H9 (cell line): ENCODE data around the gene MYH9. TPM values are rescaled to one million over a fixed set of nuclear protein-coding genes. Genes with fewer than 3 reads are reported as not detected.

ENCODE experiments used
- DNase-seq: peaks from one replicate; pipeline ENCODE4 v3.0.0-alpha.2; 2017
- H2AFZ ChIP-seq: one replicate; pipeline ENCODE4 v1.6.1; 2013; ENCODE audit warnings: mild to moderate bottlenecking, low read length, control low read depth, moderate library complexity
- H2AK5ac ChIP-seq: 2 replicates; pipeline ENCODE4 v1.6.1; 2013; ENCODE audit warnings: low read length, control low read depth, mixed read lengths; ENCODE audit not compliant: insufficient read length
- H2BK120ac ChIP-seq: one replicate; pipeline ENCODE4 v1.6.1; 2013; ENCODE audit warnings: low read depth, mild to moderate bottlenecking, low read length, control low read depth, inconsistent platforms; ENCODE audit not compliant: poor library complexity, severe bottlenecking
- H2BK12ac ChIP-seq: 2 replicates; pipeline ENCODE4 v1.6.1; 2013; ENCODE audit warnings: low read length, control low read depth, mixed read lengths, low read depth; ENCODE audit not compliant: insufficient read length
- H2BK15ac ChIP-seq: 2 replicates; pipeline ENCODE4 v1.6.1; 2013; ENCODE audit warnings: low read depth, low read length, control low read depth
- H2BK20ac ChIP-seq: one replicate; pipeline ENCODE4 v1.6.1; 2013; ENCODE audit warnings: low read depth, mild to moderate bottlenecking, low read length, control low read depth, inconsistent platforms; ENCODE audit not compliant: poor library complexity, severe bottlenecking
- H2BK5ac ChIP-seq: 2 replicates; pipeline ENCODE4 v1.6.1; 2013; ENCODE audit warnings: low read length, control low read depth, mixed read lengths; ENCODE audit not compliant: insufficient read length
- H3K14ac ChIP-seq: 2 replicates; pipeline ENCODE4 v1.6.1; 2013; ENCODE audit warnings: low read length, control low read depth; ENCODE audit not compliant: insufficient read depth
- H3K18ac ChIP-seq: 2 replicates; pipeline ENCODE4 v1.6.1; 2013; ENCODE audit warnings: low read depth, mild to moderate bottlenecking, mixed read lengths, low read length, control low read depth; ENCODE audit not compliant: insufficient read length
- H3K23ac ChIP-seq: 2 replicates; pipeline ENCODE4 v1.6.1; 2013; ENCODE audit warnings: low read length, control low read depth, mixed read lengths, low read depth; ENCODE audit not compliant: insufficient read length
- H3K23me2 ChIP-seq: 2 replicates; pipeline ENCODE4 v1.6.1; 2013; ENCODE audit warnings: low read depth, mild to moderate bottlenecking, mixed read lengths, low read length, control low read depth; ENCODE audit not compliant: insufficient read length, poor library complexity, severe bottlenecking
- H3K27ac ChIP-seq: 2 replicates; pipeline ENCODE4 v1.5.1; 2013; ENCODE audit warnings: low read length, control low read depth, mixed read lengths, low read depth; ENCODE audit not compliant: insufficient read length
- H3K27me3 ChIP-seq: 2 replicates; pipeline ENCODE4 v1.6.1; 2013; ENCODE audit warnings: low read length, control low read depth, inconsistent platforms; ENCODE audit not compliant: insufficient read depth
- H3K4ac ChIP-seq: 2 replicates; pipeline ENCODE4 v1.6.1; 2013; ENCODE audit warnings: low read depth, mild to moderate bottlenecking, control low read depth, inconsistent platforms, low read length, moderate library complexity
- H3K4me1 ChIP-seq: 2 replicates; pipeline ENCODE4 v1.6.1; 2013; ENCODE audit warnings: low read length, control low read depth, inconsistent platforms; ENCODE audit not compliant: insufficient read depth
- H3K4me2 ChIP-seq: 2 replicates; pipeline ENCODE4 v1.6.1; 2013; ENCODE audit warnings: low read length, control low read depth, mixed read lengths; ENCODE audit not compliant: insufficient read length, insufficient read depth
- H3K56ac ChIP-seq: 2 replicates; pipeline ENCODE4 v1.6.1; 2013; ENCODE audit warnings: low read depth, mild to moderate bottlenecking, mixed read lengths, low read length, control low read depth; ENCODE audit not compliant: insufficient read length
- H3K79me1 ChIP-seq: 2 replicates; pipeline ENCODE4 v1.6.1; 2013; ENCODE audit warnings: low read depth, mild to moderate bottlenecking, moderate library complexity, low read length, control low read depth, inconsistent platforms; ENCODE audit not compliant: insufficient read depth, poor library complexity, severe bottlenecking
- H3K79me2 ChIP-seq: 2 replicates; pipeline ENCODE4 v1.6.1; 2013; ENCODE audit warnings: low read length, control low read depth, inconsistent platforms; ENCODE audit not compliant: insufficient read depth
- H3K9ac ChIP-seq: 2 replicates; pipeline ENCODE4 v1.6.1; 2013; ENCODE audit warnings: low read length, control low read depth, mixed read lengths; ENCODE audit not compliant: insufficient read length; ENCODE audit errors: extremely low read depth
- H3K9me3 ChIP-seq: one replicate; pipeline ENCODE4 v1.6.1; 2013; ENCODE audit warnings: low read depth, low read length, inconsistent platforms; ENCODE audit not compliant: control insufficient read depth
- H3T11ph ChIP-seq: one replicate; pipeline ENCODE4 v1.6.1; 2013; ENCODE audit warnings: mild to moderate bottlenecking, low read length, control low read depth, inconsistent platforms
- H4K20me1 ChIP-seq: one replicate; pipeline ENCODE4 v1.6.1; 2013; ENCODE audit not compliant: control insufficient read depth, insufficient read length, insufficient read depth
- H4K5ac ChIP-seq: 2 replicates; pipeline ENCODE4 v1.6.1; 2013; ENCODE audit warnings: low read depth, mild to moderate bottlenecking, mixed read lengths, low read length, control low read depth; ENCODE audit not compliant: insufficient read length
- H4K8ac ChIP-seq: replicated peaks from 2 replicates; pipeline ENCODE4 v1.6.1; 2013; ENCODE audit warnings: low read length, control low read depth, mixed read lengths, low read depth; ENCODE audit not compliant: insufficient read length
- H4K91ac ChIP-seq: 2 replicates; pipeline ENCODE4 v1.6.1; 2013; ENCODE audit warnings: low read depth, mild to moderate bottlenecking, moderate library complexity, mixed read lengths, low read length, control low read depth; ENCODE audit not compliant: insufficient read length
- H3K27ac Mint-ChIP-seq, 3 experiments: 2 replicates in 2 of 3; 3 replicates in 1 of 3; pipeline ENCODE4 v1.8.0; 2020 to 2021; ENCODE audit warnings: mixed read lengths in 3 of 3, mild to moderate bottlenecking in 1 of 3, moderate library complexity in 1 of 3
- H3K27me3 Mint-ChIP-seq: 2 replicates; pipeline ENCODE4 v1.8.0; 2021; ENCODE audit warnings: low read depth, mild to moderate bottlenecking, moderate library complexity, mixed read lengths
- H3K36me3 Mint-ChIP-seq, 3 experiments: 2 replicates in 2 of 3; 3 replicates in 1 of 3; pipeline ENCODE4 v1.8.0; 2020 to 2021; ENCODE audit warnings: low read depth in 3 of 3, mixed read lengths in 3 of 3; ENCODE audit not compliant: insufficient read depth in 1 of 3
- H3K4me1 Mint-ChIP-seq, 2 experiments: 2 replicates each; pipeline ENCODE4 v1.8.0; 2020; ENCODE audit warnings: mixed read lengths in 2 of 2
- H3K4me3 Mint-ChIP-seq, 2 experiments: 2 replicates in 1 of 2; 3 replicates in 1 of 2; pipeline ENCODE4 v1.8.0; 2020 to 2021; ENCODE audit warnings: mild to moderate bottlenecking in 2 of 2, mixed read lengths in 2 of 2, moderate library complexity in 1 of 2
- H3K9me3 Mint-ChIP-seq, 2 experiments: 2 replicates in 1 of 2; 3 replicates in 1 of 2; pipeline ENCODE4 v1.8.0; 2020; ENCODE audit warnings: mild to moderate bottlenecking in 2 of 2, mixed read lengths in 2 of 2, moderate library complexity in 1 of 2
- WGBS: extraction: QIAGEN DNeasy Blood & Tissue Kit; methylation state at CpG from one replicate; pipeline ENCODE4 v1.1.7; 2013; ENCODE audit warnings: missing lambda C conversion rate, low lambda C conversion rate, mixed read lengths; ENCODE audit not compliant: insufficient read length; ENCODE audit errors: extremely low coverage; 5-methylcytosine and 5-hydroxymethylcytosine counted together
- total RNA-seq: library from RNA; stranded (reverse); gene quantifications from 2 replicates; pipeline ENCODE4 v1.2.1, GENCODE V29; 2021
- TF ChIP-seq, protein P1 (sequence below): fragments of 200-600 bp; sonication (generic); conservative IDR thresholded peaks from 3 replicates; pipeline ENCODE4 v1.8.0; 2021; ENCODE audit warnings: antibody characterized with exemption, mild to moderate bottlenecking

The MYH9 gene
- total RNA-seq, 1 experiment from 2014 or later, result 266 TPM

DNA sequence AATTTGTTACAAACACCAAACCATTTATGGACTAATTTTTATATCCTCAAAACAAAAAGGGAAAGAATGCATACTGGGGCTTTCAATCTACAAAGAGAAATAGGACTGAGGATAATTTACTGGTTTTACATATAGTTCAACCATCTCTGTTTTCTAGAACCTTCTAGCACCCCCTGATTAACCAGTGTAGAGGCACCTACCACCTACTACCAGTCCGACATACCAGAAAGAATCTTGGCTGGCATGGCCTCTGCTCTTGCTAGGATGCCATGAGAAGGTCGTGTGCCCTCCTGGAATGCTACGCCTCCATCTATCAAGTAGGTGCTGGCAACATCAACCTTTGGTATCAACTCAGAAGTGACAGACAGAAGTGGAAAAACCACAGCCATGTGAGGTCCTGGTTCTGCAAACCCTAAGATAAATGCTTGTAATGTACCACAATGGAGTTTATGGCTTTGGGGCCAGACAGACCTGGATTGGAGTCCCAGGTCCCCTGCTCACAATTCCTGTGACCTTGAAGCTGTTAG is 28.2 kb downstream of the MYH9 start:
- H3K23me2 ChIP-seq, result no peaks in the 10 kb centered on the region
- H3K4me3 Mint-ChIP-seq, result no peak overlapping the region
- peaks cover 2 to 18% (median 14%) of the 10 kb centered on the region in 3 experiments; a peak in 6 of 7 replicates for H3K36me3 Mint-ChIP-seq
- no peak overlapping the region for H3K27ac ChIP-seq
- H3K9me3 Mint-ChIP-seq, result no peaks in the 10 kb centered on the region
- no peaks in the 10 kb centered on the region; the same call in 1 of the 2 replicates for H3K27me3 Mint-ChIP-seq
- H3K79me2 ChIP-seq, result peaks cover 76% of the 10 kb centered on the region; the same call in 1 of the 2 replicates
- no peak overlapping the region for H2BK15ac ChIP-seq
- no peak overlapping the region for H4K91ac ChIP-seq
- no peaks in the 10 kb centered on the region for H3K9me3 ChIP-seq
- H4K8ac ChIP-seq, result no peak overlapping the region
- peaks cover 33% of the 10 kb centered on the region for H3K4me1 ChIP-seq
- H3K14ac ChIP-seq, result no peak overlapping the region; the same call in 1 of the 2 replicates
- no peak overlapping the region for H2BK20ac ChIP-seq
- H2AFZ ChIP-seq, result no peak overlapping the region
- H3K4me2 ChIP-seq, result no peak overlapping the region
- H3K56ac ChIP-seq, result no peak overlapping the region
- H3K18ac ChIP-seq, result no peak overlapping the region
- peaks cover 5% of the 10 kb centered on the region for H3K79me1 ChIP-seq
- no peaks in the 10 kb centered on the region for H3K27me3 ChIP-seq
- H3K9ac ChIP-seq, result no peak overlapping the region
- WGBS, result no CpG with 5 or more reads among the region's 3 CpGs
- H3K23ac ChIP-seq, result no peak overlapping the region
- no peaks in the 10 kb centered on the region for H4K20me1 ChIP-seq
- peaks cover 85 to 88% of the 10 kb centered on the region in 2 experiments for H3K4me1 Mint-ChIP-seq
- H3T11ph ChIP-seq, result no peak overlapping the region
- TF ChIP-seq, protein P1, sequence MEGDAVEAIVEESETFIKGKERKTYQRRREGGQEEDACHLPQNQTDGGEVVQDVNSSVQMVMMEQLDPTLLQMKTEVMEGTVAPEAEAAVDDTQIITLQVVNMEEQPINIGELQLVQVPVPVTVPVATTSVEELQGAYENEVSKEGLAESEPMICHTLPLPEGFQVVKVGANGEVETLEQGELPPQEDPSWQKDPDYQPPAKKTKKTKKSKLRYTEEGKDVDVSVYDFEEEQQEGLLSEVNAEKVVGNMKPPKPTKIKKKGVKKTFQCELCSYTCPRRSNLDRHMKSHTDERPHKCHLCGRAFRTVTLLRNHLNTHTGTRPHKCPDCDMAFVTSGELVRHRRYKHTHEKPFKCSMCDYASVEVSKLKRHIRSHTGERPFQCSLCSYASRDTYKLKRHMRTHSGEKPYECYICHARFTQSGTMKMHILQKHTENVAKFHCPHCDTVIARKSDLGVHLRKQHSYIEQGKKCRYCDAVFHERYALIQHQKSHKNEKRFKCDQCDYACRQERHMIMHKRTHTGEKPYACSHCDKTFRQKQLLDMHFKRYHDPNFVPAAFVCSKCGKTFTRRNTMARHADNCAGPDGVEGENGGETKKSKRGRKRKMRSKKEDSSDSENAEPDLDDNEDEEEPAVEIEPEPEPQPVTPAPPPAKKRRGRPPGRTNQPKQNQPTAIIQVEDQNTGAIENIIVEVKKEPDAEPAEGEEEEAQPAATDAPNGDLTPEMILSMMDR, result no peak
- H2BK120ac ChIP-seq, result no peak overlapping the region
- H4K5ac ChIP-seq, result no peak overlapping the region
- H2BK12ac ChIP-seq, result no peak overlapping the region
- H2BK5ac ChIP-seq, result no peak overlapping the region
- H2AK5ac ChIP-seq, result peak overlapping the region; percentile 7
- H3K27ac Mint-ChIP-seq, result peak overlapping the region; percentile 31 to 79 (median 46); a peak in 6 of 7 replicates
- no peak overlapping the region for H3K4ac ChIP-seq
- no peak for DNase-seq
